ENCODE measurements around the gene CCL13.

The CCL13 gene

GRCh38 chr17:34364751-34365150, 8.5 kb downstream of the CCL13 start:
- no peak for DNase-seq

GRCh38 chr17:34365340-34365739, 9.1 kb downstream of the CCL13 start:
- no peak for DNase-seq

DNA sequence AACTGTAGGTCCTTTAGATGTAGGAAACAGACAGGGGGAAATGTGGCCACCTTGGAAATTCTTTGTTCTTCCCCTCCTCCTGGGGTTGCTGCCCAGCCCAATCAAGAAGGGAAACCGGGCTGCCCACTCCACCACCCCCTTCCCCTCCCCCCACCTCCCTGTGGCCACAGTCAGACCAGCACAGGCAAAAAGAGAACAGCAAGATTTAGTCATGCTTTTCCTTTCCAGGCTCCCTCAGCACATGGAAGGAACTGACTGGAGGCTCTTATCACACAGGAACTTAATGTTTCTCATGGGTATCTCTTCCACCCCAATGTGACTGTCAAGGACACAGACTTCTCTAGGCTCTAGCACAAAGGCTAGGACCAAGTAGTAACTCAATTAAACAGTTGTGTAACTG, 9.7 kb downstream of the CCL13 start:
- no peak for DNase-seq

GRCh38 chr17:34366529-34367107, 10.3 kb downstream of the CCL13 start:
- no peak for DNase-seq

DNA sequence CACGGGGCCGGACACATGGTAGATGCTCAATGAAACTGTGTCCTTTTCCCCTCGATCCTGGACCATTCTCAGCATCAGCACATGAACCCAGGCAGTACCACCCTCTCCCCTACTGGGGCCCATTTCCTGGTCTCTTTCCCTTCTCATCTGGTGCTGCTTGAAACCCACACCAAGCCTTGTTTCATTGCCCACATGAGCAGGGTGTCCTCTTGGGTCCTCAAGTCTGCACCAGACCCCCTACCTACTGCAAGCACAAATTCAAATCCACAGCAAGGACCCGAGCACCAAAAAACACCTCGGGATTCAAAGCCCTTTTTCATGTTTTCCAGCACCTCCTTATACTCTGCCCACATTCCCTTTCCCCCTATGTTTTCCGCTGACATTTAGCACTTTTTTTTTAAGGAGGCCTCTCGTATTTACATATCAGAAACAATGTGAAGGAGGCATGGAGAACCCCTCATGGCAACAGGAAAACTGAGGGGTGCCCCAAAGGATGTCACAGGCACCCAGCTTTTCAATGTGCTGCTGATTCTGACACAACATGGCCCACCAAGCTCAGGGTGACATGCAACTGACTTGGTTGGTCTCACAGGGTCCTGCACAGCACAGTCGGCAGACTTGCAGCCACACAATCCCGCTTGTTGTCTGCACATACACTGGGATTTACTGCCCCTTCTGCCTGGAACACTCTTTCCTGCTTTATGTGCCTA, 11.4 kb downstream of the CCL13 start:
- no peak for DNase-seq

GRCh38 chr17:34368196-34368945, 12.1 kb downstream of the CCL13 start:
- DNase-seq: no peak

GRCh38 chr17:34368946-34369500, 12.7 kb downstream of the CCL13 start:
- no peak for DNase-seq

DNA sequence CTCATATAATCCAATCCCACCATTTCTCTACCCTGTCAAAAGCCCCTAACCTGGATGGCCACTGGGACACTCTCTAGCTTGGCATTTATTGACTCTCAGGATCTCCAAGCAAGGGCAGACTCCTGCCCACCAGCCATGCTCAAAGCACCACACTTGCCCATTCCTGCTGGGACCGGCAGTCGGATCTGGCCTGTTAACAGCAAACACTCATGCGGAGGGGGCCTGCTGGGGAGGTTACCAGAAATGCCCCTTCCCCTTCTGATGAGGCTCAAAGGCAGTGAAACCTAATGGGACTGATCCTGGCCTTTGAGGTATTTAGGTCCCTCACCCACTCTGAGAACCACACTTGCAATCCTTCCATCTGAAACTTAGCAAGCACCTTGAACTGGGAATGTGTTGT, 13.3 kb downstream of the CCL13 start:
- no peak for DNase-seq

- no peak for DNase-seq
Observed at GRCh38 chr17:34370376-34370996, 14.2 kb downstream of the CCL13 start.

- no peak for DNase-seq
Observed at GRCh38 chr17:34370997-34371395, 14.7 kb downstream of the CCL13 start.

DNA sequence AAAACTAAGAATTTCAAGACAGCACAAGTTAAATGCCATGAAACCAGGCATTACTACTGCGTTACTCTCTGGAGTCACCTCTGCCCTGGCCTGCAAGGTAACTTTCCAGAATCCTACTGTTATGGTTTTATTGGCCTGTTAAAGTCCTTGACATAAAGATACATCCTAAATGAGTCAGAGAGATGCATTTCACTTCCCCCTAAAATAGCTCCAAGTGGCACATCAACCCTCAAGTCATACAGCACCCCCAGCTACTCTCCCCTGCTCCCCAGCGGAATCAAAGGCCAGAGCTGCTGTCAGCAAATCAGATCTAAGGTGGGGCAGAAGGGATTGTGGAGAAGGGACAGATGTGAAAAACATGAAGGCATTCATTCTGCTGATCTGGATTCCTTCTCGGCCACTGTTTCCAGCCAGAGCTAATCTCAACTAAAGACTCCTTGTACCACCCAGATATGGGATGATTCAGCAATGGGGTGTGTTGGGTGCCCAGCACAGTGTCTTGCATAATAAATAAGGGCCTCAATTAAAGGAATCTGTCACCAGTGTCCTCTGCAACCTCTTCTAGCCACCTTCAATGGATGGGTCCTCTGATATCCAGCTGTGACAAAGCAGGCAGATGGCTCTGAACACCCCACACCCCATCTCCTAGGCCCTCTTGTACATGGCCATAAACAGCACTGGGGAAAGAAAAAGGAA, 15.3 kb downstream of the CCL13 start:
- DNase-seq: no peak

DNA sequence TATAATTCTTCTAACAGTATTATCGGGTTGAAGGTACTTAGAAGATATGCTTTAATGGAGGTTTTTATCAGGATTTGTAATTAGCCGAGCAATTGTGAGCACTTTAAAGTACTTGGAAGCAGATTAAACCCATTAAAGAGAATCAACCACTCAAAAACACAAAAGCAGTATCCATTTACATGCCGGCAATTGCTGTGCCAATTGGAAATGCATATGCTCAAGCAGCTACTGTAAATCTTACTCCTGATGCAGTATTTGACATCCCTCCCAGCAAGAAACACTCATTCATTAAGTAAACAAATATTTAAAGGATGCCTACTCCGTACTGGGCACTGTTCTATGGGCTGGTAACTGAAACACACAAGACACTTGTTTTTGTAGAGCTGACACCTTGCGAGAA, 18.2 kb downstream of the CCL13 start:
- no peak for DNase-seq

GRCh38 chr17:34375426-34375997, 19.2 kb downstream of the CCL13 start:
- no peak for DNase-seq

GRCh38 chr17:34377078-34377823, 21.0 kb downstream of the CCL13 start:
- no peak for DNase-seq

- no peak for DNase-seq
Observed at GRCh38 chr17:34378664-34379101, 22.4 kb downstream of the CCL13 start.

DNA sequence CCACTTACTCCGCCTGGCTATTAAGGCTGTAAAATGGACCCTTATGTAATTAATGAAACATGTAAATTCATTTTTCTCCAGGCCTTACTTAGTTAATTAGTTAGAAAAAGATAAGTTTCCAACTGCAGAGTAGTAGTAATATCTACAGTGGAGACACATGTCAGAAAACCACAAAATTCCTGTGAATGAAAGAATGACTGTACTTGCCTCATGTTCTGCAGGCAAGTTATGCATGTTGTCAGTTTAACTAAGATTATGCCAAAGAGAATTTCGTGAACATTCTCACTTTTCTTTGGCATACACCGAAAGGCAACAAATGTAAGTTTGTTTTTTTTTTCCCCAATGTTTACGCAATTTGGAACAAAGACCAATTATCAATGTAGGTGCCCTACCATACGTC, 23.6 kb downstream of the CCL13 start:
- DNase-seq: no peak

GRCh38 chr17:34382621-34383124, 26.4 kb downstream of the CCL13 start:
- no peak for DNase-seq

- DNase-seq: no peak
Observed at GRCh38 chr17:34383216-34383615, 26.9 kb downstream of the CCL13 start.

DNA sequence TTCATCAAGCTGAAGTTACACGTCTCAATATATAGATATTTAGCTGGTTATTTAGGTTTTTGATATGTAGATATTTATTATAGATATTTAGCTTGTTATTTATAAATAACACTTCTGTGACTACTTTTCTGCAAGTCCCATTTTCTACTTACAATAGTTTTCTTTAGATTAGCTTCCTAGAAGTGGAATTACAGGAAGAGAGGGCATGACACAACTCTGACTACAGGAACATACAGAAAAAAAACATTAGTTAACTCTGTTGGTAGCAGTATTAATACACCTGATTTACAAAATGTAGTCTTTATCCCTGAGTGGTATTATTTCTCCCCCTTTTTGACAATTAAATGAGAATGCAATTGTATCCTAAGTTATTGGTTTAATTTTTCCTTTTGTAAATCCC, 28.0 kb downstream of the CCL13 start:
- DNase-seq: no peak

- no peak for DNase-seq
Observed at GRCh38 chr17:34384822-34385605, 28.7 kb downstream of the CCL13 start.

GRCh38 chr17:34386343-34386696, 30.0 kb downstream of the CCL13 start:
- no peak for DNase-seq

Data from midbrain (tissue), 1 donor.